ENCODE data around the gene KIAA1614. TPM values are rescaled to one million over a fixed set of nuclear protein-coding genes. Genes with fewer than 3 reads are reported as not detected.
A peak's percentile ranks its signal among the peaks of the same experiment; 100 is the strongest.

Gene KIAA1614
- total and polyA plus RNA-seq, 10 of the 15 experiments (the other 5 are each of a cell fraction or from before 2014, with no cell fraction given) = 0.03 to 1.0 (median 0.26) TPM; not detected in 1

DNA sequence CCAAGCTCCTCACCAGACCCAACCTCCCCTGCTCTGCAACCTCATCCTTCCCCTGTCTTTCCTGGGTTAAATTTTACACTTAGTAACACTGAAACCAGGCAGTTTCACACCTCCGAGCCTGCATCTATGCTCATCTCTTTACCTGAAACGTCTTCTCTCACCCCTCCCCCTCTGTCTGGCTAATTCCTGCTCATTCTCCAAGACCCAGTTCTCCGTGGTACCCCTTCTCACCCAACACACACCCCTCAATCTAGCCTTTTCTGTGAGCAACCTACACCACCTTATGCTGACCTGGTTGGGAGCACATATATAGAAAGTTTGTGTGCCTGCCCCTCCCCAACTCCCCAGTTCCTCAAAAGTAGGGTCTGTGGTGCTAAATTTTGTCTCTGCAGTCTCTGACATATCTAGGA lies 3.7 kb upstream of the KIAA1614 start:
- ChIA-PET SMC1A (ENCODE audit: uncharacterized antibody, unreplicated experiment) (interaction anchor here (0.6 to 19.3 kb wide), 23 partner anchors 9 to 407 kb away, joined by 3 to 304 read pairs (median 4); partner anchors contain the start of genes ACBD6, MR1 and STX6), CTCF (interaction anchor here (0.9 to 19.8 kb wide), 11 partner anchors 8 to 574 kb away, joined by 3 to 344 read pairs (median 3); partner anchors contain the start of gene CACNA1E), POLR2A (interaction anchor here (0.6 to 1.5 kb wide), 8 partner anchors 10 to 244 kb away, joined by 3 to 7 read pairs (median 4); partner anchors contain the start of genes MR1 and STX6), RAD21 (ENCODE audit: unreplicated experiment) (interaction anchor here (0.9 to 3.0 kb wide), 19 partner anchors 8 to 278 kb away, joined by 3 to 31 read pairs (median 7); partner anchors contain the start of gene XPR1)
- in situ Hi-C loops (cut with MboI) = no loop called here
- Histone ChIP-seq H3K9ac (ENCODE audit: control insufficient read depth, insufficient read depth, low read length) (no peak overlapping the region), H3K79me2 (ENCODE audit: control insufficient read depth, insufficient read depth, low read length) (no peaks in the 10 kb centered on the region), H3K27ac (ENCODE audit: control insufficient read depth, insufficient read depth) (peak overlapping the region; percentile 43), H3K27me3 (replicated peaks in 1 of 2; ENCODE audit: control insufficient read depth in 2 of 2, insufficient read depth in 2 of 2, low read length in 1 of 2) (peaks cover 0 to 3% of the 10 kb centered on the region in 2 experiments; a peak in 1 of 4 replicates), H4K20me1 (ENCODE audit: control insufficient read depth, insufficient read depth) (no peaks in the 10 kb centered on the region), H3K36me3 (ENCODE audit: control insufficient read depth in 2 of 2, insufficient read depth in 2 of 2, low read length in 1 of 2) (no peaks in the 10 kb centered on the region), H3K4me1 (ENCODE audit: control insufficient read depth, insufficient read depth, low read length) (peaks cover 22% of the 10 kb centered on the region), H3K4me3 (peak overlapping the region; percentile 26; the same call in 1 of the 2 replicates), H3K9me3 (replicated peaks; ENCODE audit: control insufficient read depth, insufficient read depth, low read length) (no peaks in the 10 kb centered on the region; the same call in 1 of the 3 replicates), H3K4me2 (ENCODE audit: control insufficient read depth, insufficient read depth) (peak overlapping the region; percentile 85), H2AFZ (ENCODE audit: control insufficient read depth, low read depth, low read length) (peak overlapping the region; percentile 36)
- intact Hi-C loops (cut with micrococcal nuclease; ENCODE audit: unreplicated experiment) = no loop called here
- ATAC-seq = peak; percentile 58
- FAIRE-seq = peak; percentile 93
- peak; percentile 42 for DNase-seq (ENCODE audit: low read depth, low spot score)
- WGBS (ENCODE audit: insufficient coverage, insufficient replicate concordance, low lambda C conversion rate, missing lambda C conversion rate) = 0% methylated on average over 3 of the region's 3 CpGs
- no TSS peak for BruUV-seq (replicated peaks)
- no peak for TF ChIP-seq SUZ12 (IDR thresholded peaks at IDR 0.05; ENCODE audit: unreplicated experiment)
- peak; percentile 89 for TF ChIP-seq HDGF (IDR thresholded peaks at IDR 0.05)
- TF ChIP-seq, protein P1, sequence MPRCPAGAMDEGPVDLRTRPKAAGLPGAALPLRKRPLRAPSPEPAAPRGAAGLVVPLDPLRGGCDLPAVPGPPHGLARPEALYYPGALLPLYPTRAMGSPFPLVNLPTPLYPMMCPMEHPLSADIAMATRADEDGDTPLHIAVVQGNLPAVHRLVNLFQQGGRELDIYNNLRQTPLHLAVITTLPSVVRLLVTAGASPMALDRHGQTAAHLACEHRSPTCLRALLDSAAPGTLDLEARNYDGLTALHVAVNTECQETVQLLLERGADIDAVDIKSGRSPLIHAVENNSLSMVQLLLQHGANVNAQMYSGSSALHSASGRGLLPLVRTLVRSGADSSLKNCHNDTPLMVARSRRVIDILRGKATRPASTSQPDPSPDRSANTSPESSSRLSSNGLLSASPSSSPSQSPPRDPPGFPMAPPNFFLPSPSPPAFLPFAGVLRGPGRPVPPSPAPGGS (IDR thresholded peaks at IDR 0.05; ENCODE audit: borderline replicate concordance, insufficient read depth, low read depth, low read length, poor library complexity, severe bottlenecking) = no peak
- peak; percentile 74 to 89 for TF ChIP-seq IKZF2 (IDR thresholded peaks at IDR 0.05)
- TF ChIP-seq, protein P2, sequence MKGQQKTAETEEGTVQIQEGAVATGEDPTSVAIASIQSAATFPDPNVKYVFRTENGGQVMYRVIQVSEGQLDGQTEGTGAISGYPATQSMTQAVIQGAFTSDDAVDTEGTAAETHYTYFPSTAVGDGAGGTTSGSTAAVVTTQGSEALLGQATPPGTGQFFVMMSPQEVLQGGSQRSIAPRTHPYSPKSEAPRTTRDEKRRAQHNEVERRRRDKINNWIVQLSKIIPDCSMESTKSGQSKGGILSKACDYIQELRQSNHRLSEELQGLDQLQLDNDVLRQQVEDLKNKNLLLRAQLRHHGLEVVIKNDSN (IDR thresholded peaks at IDR 0.05; ENCODE audit: borderline replicate concordance, extremely low read length, insufficient read depth, low read depth, low read length) = no peak
- TF ChIP-seq, protein P3, sequence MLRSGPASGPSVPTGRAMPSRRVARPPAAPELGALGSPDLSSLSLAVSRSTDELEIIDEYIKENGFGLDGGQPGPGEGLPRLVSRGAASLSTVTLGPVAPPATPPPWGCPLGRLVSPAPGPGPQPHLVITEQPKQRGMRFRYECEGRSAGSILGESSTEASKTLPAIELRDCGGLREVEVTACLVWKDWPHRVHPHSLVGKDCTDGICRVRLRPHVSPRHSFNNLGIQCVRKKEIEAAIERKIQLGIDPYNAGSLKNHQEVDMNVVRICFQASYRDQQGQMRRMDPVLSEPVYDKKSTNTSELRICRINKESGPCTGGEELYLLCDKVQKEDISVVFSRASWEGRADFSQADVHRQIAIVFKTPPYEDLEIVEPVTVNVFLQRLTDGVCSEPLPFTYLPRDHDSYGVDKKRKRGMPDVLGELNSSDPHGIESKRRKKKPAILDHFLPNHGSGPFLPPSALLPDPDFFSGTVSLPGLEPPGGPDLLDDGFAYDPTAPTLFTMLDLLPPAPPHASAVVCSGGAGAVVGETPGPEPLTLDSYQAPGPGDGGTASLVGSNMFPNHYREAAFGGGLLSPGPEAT (IDR thresholded peaks at IDR 0.05; ENCODE audit: low read depth) = peak; percentile 77
- no peak for TF ChIP-seq ZNF217 (IDR thresholded peaks at IDR 0.05)
- TF ChIP-seq CHD2 (IDR thresholded peaks at IDR 0.05; ENCODE audit: borderline replicate concordance, low read depth, low read length) = peak; percentile 62; the same call in 1 of the 2 replicates
- TF ChIP-seq RBBP5 (conservative IDR thresholded peaks at IDR 0.05) = no peak
- TF ChIP-seq, protein P4, sequence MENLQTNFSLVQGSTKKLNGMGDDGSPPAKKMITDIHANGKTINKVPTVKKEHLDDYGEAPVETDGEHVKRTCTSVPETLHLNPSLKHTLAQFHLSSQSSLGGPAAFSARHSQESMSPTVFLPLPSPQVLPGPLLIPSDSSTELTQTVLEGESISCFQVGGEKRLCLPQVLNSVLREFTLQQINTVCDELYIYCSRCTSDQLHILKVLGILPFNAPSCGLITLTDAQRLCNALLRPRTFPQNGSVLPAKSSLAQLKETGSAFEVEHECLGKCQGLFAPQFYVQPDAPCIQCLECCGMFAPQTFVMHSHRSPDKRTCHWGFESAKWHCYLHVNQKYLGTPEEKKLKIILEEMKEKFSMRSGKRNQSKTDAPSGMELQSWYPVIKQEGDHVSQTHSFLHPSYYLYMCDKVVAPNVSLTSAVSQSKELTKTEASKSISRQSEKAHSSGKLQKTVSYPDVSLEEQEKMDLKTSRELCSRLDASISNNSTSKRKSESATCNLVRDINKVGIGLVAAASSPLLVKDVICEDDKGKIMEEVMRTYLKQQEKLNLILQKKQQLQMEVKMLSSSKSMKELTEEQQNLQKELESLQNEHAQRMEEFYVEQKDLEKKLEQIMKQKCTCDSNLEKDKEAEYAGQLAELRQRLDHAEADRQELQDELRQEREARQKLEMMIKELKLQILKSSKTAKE (IDR thresholded peaks at IDR 0.05; ENCODE audit: low read depth, poor library complexity, severe bottlenecking) = peak; percentile 42
- TF ChIP-seq BACH1 (IDR thresholded peaks at IDR 0.05; ENCODE audit: borderline replicate concordance) = 0 out of 2 replicates have a peak, but pooled peaks have one; percentile 7
- no peak for TF ChIP-seq MXI1 (IDR thresholded peaks at IDR 0.05; ENCODE audit: low read depth, low read length)
- TF ChIP-seq JUNB (IDR thresholded peaks at IDR 0.05) = no peak
- peak; percentile 73; the same call in 1 of the 2 replicates for TF ChIP-seq GATAD2B (conservative IDR thresholded peaks at IDR 0.05; ENCODE audit: low read depth)
- no peak for TF ChIP-seq IRF4 (IDR thresholded peaks at IDR 0.05; ENCODE audit: low read depth, low read length)

Measured in GM12878 (cell line).